GM06990 (cell line): ENCODE measurements around the gene MIF.
"Not testable (repeated sequence)": the region's sequence is repeated elsewhere in the genome, so short reads cannot be mapped to it uniquely, and the experiment has no call there.

Experiments
- DNase-seq: peaks from one replicate; pipeline ENCODE4 v3.0.0-alpha.2; 2011; ENCODE audit not compliant: insufficient read length; ENCODE audit errors: extremely low read depth
- H3K27me3 ChIP-seq: replicated peaks from 2 replicates; pipeline ENCODE4 v1.6.0; 2011; ENCODE audit warnings: low read length; ENCODE audit not compliant: control insufficient read depth, insufficient read depth
- H3K36me3 ChIP-seq: 2 replicates; pipeline ENCODE4 v1.5.1; 2011; ENCODE audit warnings: low read length; ENCODE audit not compliant: control insufficient read depth, insufficient read depth
- H3K4me3 ChIP-seq: replicated peaks from 2 replicates; pipeline ENCODE4 v1.5.1; 2011; ENCODE audit warnings: low read depth, mild to moderate bottlenecking, control low read depth, low read length
- TF ChIP-seq, protein P1 (sequence below): IDR thresholded peaks from 2 replicates; pipeline ENCODE4 v1.5.1; 2011; ENCODE audit warnings: low read length, control low read depth, mild to moderate bottlenecking, inconsistent platforms; ENCODE audit not compliant: insufficient read depth, poor library complexity, severe bottlenecking

The MIF gene

DNA sequence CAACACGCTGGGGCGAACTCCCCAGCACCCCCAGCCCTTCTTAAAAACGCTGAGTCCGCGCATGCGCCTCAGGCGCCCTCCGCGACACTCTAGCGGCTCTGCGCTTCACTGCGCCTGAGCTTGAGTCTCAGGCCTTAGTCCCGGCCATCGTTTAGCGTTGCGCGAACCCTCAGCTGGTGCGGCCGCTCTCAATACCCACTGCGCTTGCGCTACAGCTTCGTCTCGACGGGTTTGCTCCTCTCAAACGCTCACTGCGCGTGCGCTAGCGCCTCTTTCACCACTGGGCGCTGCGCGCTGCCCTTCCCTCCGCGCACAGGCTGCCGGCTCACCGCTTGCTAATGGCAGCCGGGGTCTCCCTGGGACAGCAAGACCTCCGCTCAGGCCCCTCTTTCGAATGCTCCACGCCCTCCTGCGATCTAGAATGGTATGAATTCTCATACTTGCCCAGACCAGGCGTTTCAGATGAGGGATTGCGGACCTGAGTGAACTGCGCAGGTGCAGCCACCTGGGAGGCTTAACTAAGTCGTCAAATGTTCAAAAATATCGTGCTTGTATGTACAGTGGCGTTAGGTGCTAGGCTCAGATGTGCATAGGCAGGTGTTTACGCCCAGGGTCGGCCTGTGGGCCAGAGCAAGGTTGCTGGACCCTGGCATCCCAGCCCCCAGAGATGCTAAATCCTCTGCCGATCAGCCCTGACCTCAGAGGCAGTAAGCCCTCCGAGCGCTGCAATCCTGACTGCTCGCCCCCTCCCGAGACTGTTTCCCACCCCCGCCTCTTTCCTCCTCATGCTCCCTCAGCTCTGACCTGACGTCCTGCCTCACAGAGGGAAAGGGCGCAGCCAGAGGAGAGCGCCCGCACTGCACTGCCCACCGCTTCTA is 36.3 kb upstream of the MIF start, which contains the start of gene SLC2A11:
TSS of gene SLC2A11 (plus strand) at position 270 of the 878 bp plus-strand sequence. CDS start at position 395, 125 bp downstream.
- no peaks in the 10 kb centered on the region for H3K27me3 ChIP-seq
- H3K36me3 ChIP-seq, result no peaks in the 10 kb centered on the region
- TF ChIP-seq, protein P1, sequence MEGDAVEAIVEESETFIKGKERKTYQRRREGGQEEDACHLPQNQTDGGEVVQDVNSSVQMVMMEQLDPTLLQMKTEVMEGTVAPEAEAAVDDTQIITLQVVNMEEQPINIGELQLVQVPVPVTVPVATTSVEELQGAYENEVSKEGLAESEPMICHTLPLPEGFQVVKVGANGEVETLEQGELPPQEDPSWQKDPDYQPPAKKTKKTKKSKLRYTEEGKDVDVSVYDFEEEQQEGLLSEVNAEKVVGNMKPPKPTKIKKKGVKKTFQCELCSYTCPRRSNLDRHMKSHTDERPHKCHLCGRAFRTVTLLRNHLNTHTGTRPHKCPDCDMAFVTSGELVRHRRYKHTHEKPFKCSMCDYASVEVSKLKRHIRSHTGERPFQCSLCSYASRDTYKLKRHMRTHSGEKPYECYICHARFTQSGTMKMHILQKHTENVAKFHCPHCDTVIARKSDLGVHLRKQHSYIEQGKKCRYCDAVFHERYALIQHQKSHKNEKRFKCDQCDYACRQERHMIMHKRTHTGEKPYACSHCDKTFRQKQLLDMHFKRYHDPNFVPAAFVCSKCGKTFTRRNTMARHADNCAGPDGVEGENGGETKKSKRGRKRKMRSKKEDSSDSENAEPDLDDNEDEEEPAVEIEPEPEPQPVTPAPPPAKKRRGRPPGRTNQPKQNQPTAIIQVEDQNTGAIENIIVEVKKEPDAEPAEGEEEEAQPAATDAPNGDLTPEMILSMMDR, result peak; percentile 36
- DNase-seq, result peak; percentile 96
- H3K4me3 ChIP-seq, result peak within 1 kb of the TSS; percentile 78

DNA sequence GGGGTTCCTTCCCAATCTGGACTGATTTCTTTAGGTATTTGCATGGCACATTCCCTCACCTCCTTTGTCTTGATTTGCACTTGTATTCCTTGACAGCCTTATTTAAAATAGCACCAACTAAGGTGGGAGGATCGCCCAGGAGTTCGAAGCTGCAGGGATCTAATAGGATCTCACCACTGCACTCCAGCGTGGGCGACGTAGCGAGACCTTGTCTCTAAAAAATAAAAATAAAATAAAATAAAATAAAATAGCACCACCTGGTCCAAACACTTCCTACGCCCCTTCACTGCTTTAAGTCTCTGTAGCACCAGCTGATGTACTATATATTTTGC is 35.7 kb upstream of the MIF start:
- H3K36me3 ChIP-seq, result no peaks in the 10 kb centered on the region
- peak overlapping the region; percentile 78 for H3K4me3 ChIP-seq

DNA sequence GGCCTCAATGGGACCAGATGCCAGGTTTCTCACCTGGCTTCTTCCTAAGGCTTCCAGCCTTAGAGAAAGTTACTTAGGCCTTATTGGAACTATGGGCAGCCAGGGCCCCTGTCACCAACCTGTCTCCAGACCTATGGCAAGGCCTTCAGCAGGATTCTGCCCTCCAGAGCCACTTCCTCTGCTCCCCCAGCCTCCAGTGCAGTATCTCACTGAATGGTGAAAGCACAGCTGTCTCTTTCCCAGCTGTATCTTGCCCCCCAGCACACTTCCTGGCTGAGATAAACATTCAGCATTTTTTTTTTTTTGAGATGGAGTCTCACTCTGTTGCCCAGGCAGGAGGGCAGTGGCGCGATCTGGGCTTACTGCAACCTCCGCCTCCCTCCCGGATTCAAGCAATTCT is 35.0 kb upstream of the MIF start:
- TF ChIP-seq, protein P1, result no peak
- no peaks in the 10 kb centered on the region for H3K27me3 ChIP-seq
- no peaks in the 10 kb centered on the region for H3K36me3 ChIP-seq
- no peak overlapping the region for H3K4me3 ChIP-seq
- DNase-seq, result no peak

More for the DNA sequence above, 35.7 kb upstream of the MIF start:
- DNase-seq, result no peak
- H3K27me3 ChIP-seq, result no peaks in the 10 kb centered on the region
- TF ChIP-seq, protein P1, result no peak

DNA sequence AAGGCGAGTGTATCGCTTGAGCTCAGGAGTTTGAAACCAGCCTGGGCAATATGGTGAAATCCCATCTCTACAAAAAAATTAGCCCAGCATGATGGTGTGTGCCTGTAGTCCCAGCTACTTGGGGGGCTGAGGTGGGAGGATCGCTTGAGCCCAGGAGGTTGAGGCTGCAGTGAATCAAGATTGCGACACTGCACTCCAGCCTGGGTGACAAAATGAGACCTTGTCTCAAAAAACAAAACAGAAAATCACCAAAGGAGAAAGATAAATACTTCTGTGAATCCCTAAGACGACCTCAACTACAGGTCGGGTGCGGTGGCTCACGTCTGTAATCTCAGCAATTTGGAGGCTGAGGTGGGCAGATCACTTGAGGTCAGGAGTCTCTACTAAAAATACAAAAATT is 34.0 kb upstream of the MIF start:
- not testable (repeated sequence) for H3K27me3 ChIP-seq, H3K36me3 ChIP-seq, DNase-seq, H3K4me3 ChIP-seq

DNA sequence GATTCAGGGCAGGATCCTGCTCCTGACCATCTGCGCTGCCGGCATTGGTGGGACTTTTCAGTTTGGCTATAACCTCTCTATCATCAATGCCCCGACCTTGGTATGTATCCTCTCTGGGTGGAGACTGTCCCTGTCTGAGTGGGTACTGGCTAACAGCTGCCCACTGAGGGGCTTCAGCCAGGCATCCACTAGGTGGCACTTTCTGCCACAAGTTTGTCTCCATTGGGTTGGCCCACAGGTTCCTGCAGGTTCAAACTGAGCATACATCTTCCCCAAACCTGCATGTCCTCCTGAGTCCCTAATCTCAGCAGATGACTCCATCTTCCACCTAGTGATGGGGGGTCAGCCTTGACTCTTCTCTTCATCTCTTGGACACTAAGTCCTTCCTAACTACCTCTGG is 32.1 kb upstream of the MIF start:
- Histone ChIP-seq H3K36me3 (no peaks in the 10 kb centered on the region; the same call in 1 of the 2 replicates), H3K27me3 (no peaks in the 10 kb centered on the region), H3K4me3 (no peak overlapping the region)
- no peak for DNase-seq
- TF ChIP-seq, protein P1, result peak; percentile 73

DNA sequence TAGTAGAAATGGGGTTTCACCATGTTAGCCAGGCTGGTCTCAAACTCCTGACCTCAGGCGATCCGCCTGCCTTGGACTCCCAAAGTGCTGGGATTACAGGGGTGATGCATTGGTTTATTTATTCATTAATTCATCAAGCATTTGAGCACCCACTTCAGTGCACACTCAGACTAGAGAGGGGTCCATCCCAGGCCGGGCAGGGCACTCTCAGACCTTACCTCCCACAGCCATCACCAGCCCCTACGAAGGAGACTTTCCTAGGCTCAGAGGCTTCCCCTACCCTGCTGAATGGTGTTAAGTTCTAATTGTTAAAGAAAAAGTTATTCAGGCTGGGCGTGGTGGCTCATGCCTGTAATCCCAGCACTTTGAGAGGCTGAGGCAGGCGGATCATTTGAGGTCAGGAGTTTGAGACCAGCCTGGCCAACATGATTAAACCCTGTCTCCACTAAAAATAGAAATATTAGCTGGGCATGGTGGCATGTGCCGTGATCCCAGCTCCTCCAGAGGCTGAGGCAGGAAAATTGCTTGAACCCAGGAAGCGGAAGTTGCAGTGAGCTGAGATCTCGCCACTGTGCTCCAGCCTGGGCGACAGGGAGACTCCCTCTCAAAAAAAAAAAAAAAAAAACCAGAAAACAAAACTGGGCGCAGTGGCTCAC is 29.6 kb upstream of the MIF start:
- DNase-seq, H3K4me3 ChIP-seq, H3K27me3 ChIP-seq, H3K36me3 ChIP-seq: not testable (repeated sequence)
